PFSK-1 (cell line): Measurements from ENCODE around the gene B4GALNT1.

Experiments used
- FOXP2 ChIP-seq: optimal IDR thresholded peaks from 2 replicates; pipeline ENCODE3; 2011; ENCODE audit warnings: borderline replicate concordance, control low read depth, inconsistent platforms; ENCODE audit not compliant: insufficient read depth; ENCODE audit errors: extremely low read length, extremely low read depth
- POLR2AphosphoS5 ChIP-seq: IDR thresholded peaks from 2 replicates; pipeline ENCODE4 v1.6.1; 2012; ENCODE audit warnings: low read depth, mild to moderate bottlenecking, control low read depth, low read length, moderate library complexity
- SIN3A ChIP-seq: IDR thresholded peaks from 2 replicates; pipeline ENCODE4 v1.6.1; 2012; ENCODE audit warnings: mild to moderate bottlenecking, low read length, moderate library complexity, borderline replicate concordance; ENCODE audit not compliant: insufficient read depth
- TAF1 ChIP-seq: IDR thresholded peaks from 2 replicates; pipeline ENCODE4 v1.6.1; 2012; ENCODE audit warnings: low read length, control low read depth, borderline replicate concordance; ENCODE audit not compliant: insufficient read depth
- TF ChIP-seq, protein P1 (sequence below), 2 experiments: IDR thresholded peaks; 2 replicates each; pipeline versions ENCODE4 v1.6.1 to v1.8.0; 2011 to 2012; ENCODE audit warnings: low read depth in 2 of 2, low read length in 2 of 2, control low read depth in 1 of 2, inconsistent platforms in 1 of 2, mild to moderate bottlenecking in 1 of 2, moderate library complexity in 1 of 2; ENCODE audit not compliant: insufficient read depth in 1 of 2

The B4GALNT1 gene

DNA sequence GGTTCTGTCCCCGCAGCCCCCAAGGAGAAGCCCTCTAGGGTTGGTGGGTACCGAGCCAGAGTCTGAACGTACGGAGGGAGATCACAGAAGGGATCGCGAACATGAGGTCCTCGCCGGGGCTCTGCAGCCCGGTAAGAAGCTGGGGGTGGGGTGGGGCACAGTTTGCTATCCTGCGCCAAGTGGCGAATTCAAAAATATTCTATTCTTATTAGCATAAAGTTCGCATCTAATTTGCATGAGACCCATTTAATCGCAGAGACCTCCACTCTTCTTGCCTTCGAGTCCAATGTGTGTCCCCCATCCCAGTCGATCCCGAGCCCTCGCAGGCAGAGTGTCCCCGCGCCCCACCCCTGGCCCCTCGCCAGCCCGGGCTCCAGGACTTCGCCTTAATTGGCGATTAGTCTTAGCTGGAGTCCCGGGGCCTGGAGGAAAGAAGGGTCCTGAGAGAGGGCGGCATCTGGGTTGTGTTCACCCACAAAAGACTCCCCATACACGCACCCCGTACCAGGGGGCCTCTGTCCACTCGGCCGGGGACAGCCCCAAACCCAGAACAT, 22.4 kb downstream of the B4GALNT1 start:
- TF ChIP-seq, protein P1, sequence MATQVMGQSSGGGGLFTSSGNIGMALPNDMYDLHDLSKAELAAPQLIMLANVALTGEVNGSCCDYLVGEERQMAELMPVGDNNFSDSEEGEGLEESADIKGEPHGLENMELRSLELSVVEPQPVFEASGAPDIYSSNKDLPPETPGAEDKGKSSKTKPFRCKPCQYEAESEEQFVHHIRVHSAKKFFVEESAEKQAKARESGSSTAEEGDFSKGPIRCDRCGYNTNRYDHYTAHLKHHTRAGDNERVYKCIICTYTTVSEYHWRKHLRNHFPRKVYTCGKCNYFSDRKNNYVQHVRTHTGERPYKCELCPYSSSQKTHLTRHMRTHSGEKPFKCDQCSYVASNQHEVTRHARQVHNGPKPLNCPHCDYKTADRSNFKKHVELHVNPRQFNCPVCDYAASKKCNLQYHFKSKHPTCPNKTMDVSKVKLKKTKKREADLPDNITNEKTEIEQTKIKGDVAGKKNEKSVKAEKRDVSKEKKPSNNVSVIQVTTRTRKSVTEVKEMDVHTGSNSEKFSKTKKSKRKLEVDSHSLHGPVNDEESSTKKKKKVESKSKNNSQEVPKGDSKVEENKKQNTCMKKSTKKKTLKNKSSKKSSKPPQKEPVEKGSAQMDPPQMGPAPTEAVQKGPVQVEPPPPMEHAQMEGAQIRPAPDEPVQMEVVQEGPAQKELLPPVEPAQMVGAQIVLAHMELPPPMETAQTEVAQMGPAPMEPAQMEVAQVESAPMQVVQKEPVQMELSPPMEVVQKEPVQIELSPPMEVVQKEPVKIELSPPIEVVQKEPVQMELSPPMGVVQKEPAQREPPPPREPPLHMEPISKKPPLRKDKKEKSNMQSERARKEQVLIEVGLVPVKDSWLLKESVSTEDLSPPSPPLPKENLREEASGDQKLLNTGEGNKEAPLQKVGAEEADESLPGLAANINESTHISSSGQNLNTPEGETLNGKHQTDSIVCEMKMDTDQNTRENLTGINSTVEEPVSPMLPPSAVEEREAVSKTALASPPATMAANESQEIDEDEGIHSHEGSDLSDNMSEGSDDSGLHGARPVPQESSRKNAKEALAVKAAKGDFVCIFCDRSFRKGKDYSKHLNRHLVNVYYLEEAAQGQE (IDR thresholded peaks at IDR 0.05; ENCODE audit: insufficient read depth in 1 of 2, low read depth in 2 of 2, low read length in 2 of 2) = no peak
- no peak for TF ChIP-seq POLR2AphosphoS5

- no peak for TF ChIP-seq FOXP2
- TF ChIP-seq TAF1 = no peak
- TF ChIP-seq SIN3A = no peak
- TF ChIP-seq, protein P1 (IDR thresholded peaks at IDR 0.05; ENCODE audit: insufficient read depth in 1 of 2, low read depth in 2 of 2, low read length in 2 of 2) = no peak
- no peak for TF ChIP-seq POLR2AphosphoS5
These were observed 23.0 kb downstream of the B4GALNT1 start for GRCh38 chr12:57609781-57610553.

DNA sequence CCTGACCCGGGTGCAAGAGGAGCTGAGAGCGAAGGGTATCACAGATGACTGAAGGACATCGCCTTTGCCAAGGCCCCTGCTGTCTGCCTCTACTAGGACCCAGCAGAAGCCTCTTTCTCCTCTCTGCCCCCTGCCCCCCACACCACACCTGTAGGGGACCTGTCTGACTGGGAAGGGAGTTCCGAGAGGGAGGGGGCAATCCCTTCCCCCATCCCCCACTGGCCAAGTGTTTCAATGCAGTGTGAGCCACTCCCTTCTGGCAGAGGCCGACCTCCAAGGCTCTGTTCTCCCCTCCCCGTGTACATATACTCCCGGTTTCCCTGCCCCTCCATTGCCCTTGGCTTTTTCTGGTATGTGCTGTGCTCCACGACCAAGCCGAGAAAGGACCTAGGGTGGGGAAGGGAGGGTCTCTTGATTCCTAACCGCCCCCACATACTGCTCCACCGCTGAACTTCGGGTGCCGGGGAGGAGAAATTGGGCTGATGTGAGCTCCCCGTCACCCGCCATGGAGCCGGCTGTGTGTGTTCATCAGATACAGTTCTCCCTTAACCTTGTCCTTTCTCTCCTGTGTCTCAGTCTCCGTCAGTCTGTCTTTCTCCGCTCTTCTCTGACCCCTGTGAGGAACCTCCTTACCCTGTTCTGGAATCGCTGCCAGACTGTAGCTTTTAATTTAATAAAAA, 23.8 kb downstream of the B4GALNT1 start:
- TF ChIP-seq, protein P1 (IDR thresholded peaks at IDR 0.05; ENCODE audit: insufficient read depth in 1 of 2, low read depth in 2 of 2, low read length in 2 of 2) = no peak
- TF ChIP-seq TAF1 (no peak), SIN3A (no peak), POLR2AphosphoS5 (no peak), FOXP2 (no peak)

- no peak for TF ChIP-seq SIN3A
- TF ChIP-seq, protein P1 (IDR thresholded peaks at IDR 0.05; ENCODE audit: insufficient read depth in 1 of 2, low read depth in 2 of 2, low read length in 2 of 2) = no peak
- no peak for TF ChIP-seq POLR2AphosphoS5
- TF ChIP-seq TAF1 = no peak
- TF ChIP-seq FOXP2 = no peak
These were observed 24.9 kb downstream of the B4GALNT1 start for GRCh38 chr12:57607958-57608663.
